Stomach (tissue), 9 donors: ENCODE results near the gene KDM2B. TPM values are rescaled to one million over a fixed set of nuclear protein-coding genes. Genes with fewer than 3 reads are reported as not detected.

Source experiments
- DNase-seq, 2 donors: peaks; one replicate each; pipeline versions ENCODE4 v3.0.0 to v3.0.0-alpha.2; 2013 to 2019
- H3K27ac ChIP-seq, 5 donors: fragments of 200-600 bp in 4 of 5; sonication (generic) in 4 of 5; one replicate each; pipeline ENCODE4 v1.5.1; 2013 to 2019; ENCODE audit warnings: mild to moderate bottlenecking in 1 of 5, moderate library complexity in 1 of 5
- H3K27me3 ChIP-seq, 3 donors: fragments of 200-600 bp; sonication (generic); one replicate each; pipeline ENCODE4 v1.5.1; 2017 to 2019; ENCODE audit warnings: mixed run types in 1 of 3
- H3K36me3 ChIP-seq, 4 donors: fragments of 200-600 bp; sonication (generic); 1 replicate in 3 of 4; 2 replicates in 1 of 4; pipeline ENCODE4 v1.5.1; 2016 to 2019
- H3K4me1 ChIP-seq, 4 donors: fragments of 200-600 bp; sonication (generic); one replicate each; pipeline ENCODE4 v1.5.1; 2016 to 2019
- H3K4me3 ChIP-seq, 4 donors: fragments of 200-600 bp; sonication (generic) in 3 of 4; one replicate each; pipeline ENCODE4 v1.5.1; 2016 to 2019; ENCODE audit warnings: mild to moderate bottlenecking in 1 of 4
- H3K9me3 ChIP-seq, 4 donors: fragments of 200-600 bp; sonication (generic); one replicate each; pipeline ENCODE4 v1.5.1; 2016 to 2019
- EP300 ChIP-seq: sonication (generic); formaldehyde crosslinking; IDR thresholded peaks from one replicate; pipeline ENCODE4 v1.6.1; 2017; ENCODE audit warnings: antibody characterized with exemption
- POLR2A ChIP-seq, 4 donors: fragments of 450-650 bp; IDR thresholded peaks; one replicate each; pipeline ENCODE4 v1.6.1; 2016; ENCODE audit warnings: antibody characterized with exemption in 4 of 4, control low read depth in 2 of 4, mild to moderate bottlenecking in 1 of 4, moderate library complexity in 1 of 4
- POLR2AphosphoS5 ChIP-seq, 3 donors: sonication (generic); formaldehyde crosslinking; IDR thresholded peaks; one replicate each; pipeline ENCODE4 v1.6.1; 2016; ENCODE audit warnings: antibody characterized with exemption in 3 of 3
- WGBS, 5 donors: extraction: QIAGEN DNeasy Blood & Tissue Kit in 3 of 5; methylation state at CpG; one replicate each; pipeline versions ENCODE4 v1.1.5 to v1.1.7; 2013 to 2018; 5-methylcytosine and 5-hydroxymethylcytosine counted together
- intact Hi-C: fragments of 100-400 bp; cut with DNase I; formaldehyde crosslinking; loops from one replicate; pipeline ENCODE4 v1.15.1; 2023; ENCODE audit warnings: low total_unique reads
- polyA plus RNA-seq, 3 donors: library from polyadenylated mRNA; stranded (reverse); fragments of 200-250 nt; gene quantifications; one replicate each; pipeline ENCODE4 v1.2.3, GENCODE V29; 2013
- total RNA-seq, 5 donors: library from RNA; depleted of rRNA; stranded (reverse); fragments of >200 nt; gene quantifications; one replicate each; pipeline versions ENCODE4 v1.1.0 to v1.2.3, GENCODE V29; 2014 to 2016
- TF ChIP-seq, protein P1 (sequence below), 7 experiments: fragments of 450-650 bp in 4 of 7; fragments of 200-600 bp in 3 of 7; sonication (generic) in 3 of 7; IDR thresholded peaks; one replicate each; pipeline ENCODE4 v1.5.1; 2016 to 2019; ENCODE audit warnings: antibody characterized with exemption in 7 of 7, control low read depth in 2 of 7, mild to moderate bottlenecking in 1 of 7
- donor health status: healthy with polysubstance abuse.
- donor health status: Bipolar disorder and iron deficiency.
- donor health status: healthy.

Gene KDM2B
- total and polyA plus RNA-seq, 8 donors, result 5.8 to 72.8 (median 11.7) TPM

DNA sequence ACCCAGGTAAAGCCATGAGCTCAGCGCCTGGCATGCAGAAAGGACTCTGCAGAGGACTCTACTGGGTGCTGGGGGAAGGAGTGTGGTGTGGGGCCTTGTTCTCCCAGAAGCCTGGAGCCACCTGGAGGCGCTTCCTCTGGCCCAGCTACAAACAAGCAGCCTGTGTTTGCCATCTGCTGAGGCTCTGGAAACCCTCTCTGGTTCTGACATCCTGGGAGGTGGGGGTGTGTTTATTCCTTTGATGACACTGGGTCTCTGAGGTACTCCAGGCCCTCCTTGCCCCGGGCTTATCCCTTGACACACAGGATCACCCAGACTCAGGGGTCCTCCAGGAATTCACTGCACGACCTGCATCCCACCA lies 136.0 kb downstream of the KDM2B start:
- no peaks in the 10 kb centered on the region for H3K27me3 ChIP-seq
- TF ChIP-seq, protein P1, sequence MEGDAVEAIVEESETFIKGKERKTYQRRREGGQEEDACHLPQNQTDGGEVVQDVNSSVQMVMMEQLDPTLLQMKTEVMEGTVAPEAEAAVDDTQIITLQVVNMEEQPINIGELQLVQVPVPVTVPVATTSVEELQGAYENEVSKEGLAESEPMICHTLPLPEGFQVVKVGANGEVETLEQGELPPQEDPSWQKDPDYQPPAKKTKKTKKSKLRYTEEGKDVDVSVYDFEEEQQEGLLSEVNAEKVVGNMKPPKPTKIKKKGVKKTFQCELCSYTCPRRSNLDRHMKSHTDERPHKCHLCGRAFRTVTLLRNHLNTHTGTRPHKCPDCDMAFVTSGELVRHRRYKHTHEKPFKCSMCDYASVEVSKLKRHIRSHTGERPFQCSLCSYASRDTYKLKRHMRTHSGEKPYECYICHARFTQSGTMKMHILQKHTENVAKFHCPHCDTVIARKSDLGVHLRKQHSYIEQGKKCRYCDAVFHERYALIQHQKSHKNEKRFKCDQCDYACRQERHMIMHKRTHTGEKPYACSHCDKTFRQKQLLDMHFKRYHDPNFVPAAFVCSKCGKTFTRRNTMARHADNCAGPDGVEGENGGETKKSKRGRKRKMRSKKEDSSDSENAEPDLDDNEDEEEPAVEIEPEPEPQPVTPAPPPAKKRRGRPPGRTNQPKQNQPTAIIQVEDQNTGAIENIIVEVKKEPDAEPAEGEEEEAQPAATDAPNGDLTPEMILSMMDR (IDR thresholded peaks at IDR 0.05), result no peak
- TF ChIP-seq EP300 (no peak), POLR2AphosphoS5 (IDR thresholded peaks at IDR 0.05) (no peak), POLR2A (IDR thresholded peaks at IDR 0.05) (no peak)
- WGBS, 5 donors, result 77 to 100% (median 88%) methylated on average over 1 to 4 of the region's 4 CpGs
- intact Hi-C loops, result no loop called here
- no peaks in the 10 kb centered on the region for H3K9me3 ChIP-seq
- H3K4me1 ChIP-seq, result peaks cover 0 to 29% (median 15%) of the 10 kb centered on the region in 4 donors
- no peak overlapping the region for H3K27ac ChIP-seq
- no peak for DNase-seq
- H3K36me3 ChIP-seq, result peaks cover 24 to 67% (median 47%) of the 10 kb centered on the region in 4 donors
- no peak overlapping the region for H3K4me3 ChIP-seq

DNA sequence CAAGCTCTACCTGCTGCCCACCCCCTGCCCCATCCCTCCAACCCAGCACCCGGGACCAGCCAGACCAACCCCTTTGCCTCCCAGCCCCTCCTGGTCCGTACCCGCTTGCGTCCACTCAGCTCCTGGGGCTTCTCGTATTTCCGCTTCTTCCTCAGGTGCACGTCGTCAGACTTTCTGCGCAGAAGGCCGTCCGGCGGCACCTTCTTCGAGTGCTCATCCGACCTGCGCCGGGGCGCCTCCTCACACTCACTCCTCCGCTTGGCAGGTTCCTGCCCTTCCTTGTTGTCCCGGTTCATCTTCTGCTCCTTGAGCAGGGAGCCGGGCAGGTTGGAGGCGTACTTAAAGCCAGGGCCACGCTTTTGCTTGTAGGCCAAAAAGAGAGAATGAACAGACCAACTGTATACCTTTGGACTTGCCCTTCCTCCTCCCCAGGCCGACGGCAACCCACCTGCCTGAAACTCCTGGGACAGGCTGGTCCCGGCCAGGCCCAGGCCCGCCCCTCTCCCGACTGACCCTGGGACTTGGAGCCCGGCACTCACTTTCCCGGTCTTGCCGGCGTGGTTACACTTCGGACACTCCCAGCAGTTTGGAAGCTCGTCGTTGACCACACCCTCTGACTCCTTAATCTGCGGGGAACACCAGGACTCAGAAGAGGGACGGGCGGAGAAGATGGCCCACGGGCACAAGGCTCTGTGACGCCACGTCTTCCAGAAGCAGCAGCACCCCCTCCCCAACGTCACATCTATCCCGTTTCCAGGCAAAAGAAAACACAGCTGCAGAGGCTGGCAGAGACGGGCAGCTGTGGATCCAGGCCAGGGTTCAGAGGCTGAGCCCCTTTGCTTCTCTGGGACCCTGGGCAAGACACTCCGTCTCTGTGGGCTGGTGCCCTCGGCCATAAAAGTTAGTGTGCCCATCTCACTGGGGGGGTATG lies 136.6 kb downstream of the KDM2B start:
- Histone ChIP-seq H3K4me3 (no peak overlapping the region), H3K9me3 (no peaks in the 10 kb centered on the region), H3K4me1 (peaks cover 0 to 29% (median 15%) of the 10 kb centered on the region in 4 donors), H3K36me3 (peaks cover 30 to 71% (median 54%) of the 10 kb centered on the region in 4 donors), H3K27me3 (no peaks in the 10 kb centered on the region), H3K27ac (peak overlapping the region in 2 of 5 donors; percentile 11 to 34)
- 71 to 87% (median 78%) methylated on average over 42 to 45 of the region's 45 CpGs for whole genome bisulfite sequencing, 5 donors
- TF ChIP-seq EP300 (no peak), POLR2A (IDR thresholded peaks at IDR 0.05) (no peak), POLR2AphosphoS5 (IDR thresholded peaks at IDR 0.05) (no peak)
- TF ChIP-seq, protein P1 (IDR thresholded peaks at IDR 0.05), result no peak
- no peak for DNase-seq
- intact Hi-C loops, result no loop called here

DNA sequence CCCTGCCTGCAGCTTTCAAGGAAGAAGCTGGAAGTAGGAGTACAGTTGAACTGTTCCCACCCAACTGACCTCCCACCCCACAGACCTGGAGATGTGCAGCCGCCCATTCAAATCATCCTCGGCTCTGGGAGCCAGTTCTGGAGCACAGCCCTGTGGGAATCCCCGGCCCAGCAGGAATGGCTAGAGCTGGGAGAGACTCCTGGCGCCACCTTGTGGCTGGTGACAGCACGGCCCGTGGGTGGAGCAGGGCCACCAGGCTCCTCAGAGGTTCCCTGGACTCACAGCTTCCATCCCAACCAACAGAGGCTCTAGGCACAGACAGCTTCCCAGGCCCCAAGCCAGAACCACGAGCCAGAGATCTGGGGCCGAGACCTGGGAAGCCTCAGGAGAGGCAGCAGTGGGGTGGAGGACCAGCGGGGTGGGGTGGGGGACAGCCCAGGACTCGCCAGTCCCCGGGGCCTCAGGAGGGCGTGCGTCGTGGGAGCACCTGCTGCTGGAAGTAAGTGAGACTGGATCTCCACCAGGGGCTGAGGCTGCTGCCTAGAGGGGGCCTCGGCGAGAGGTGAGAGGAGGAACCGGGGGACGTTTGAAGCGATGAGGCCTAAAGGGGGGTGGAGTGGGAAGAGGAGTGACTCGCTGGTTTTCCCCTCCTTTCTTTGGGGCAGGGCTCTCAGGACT lies 137.5 kb downstream of the KDM2B start:
- WGBS, 5 donors, result 52 to 57% (median 54%) methylated on average over 15 to 20 of the region's 20 CpGs
- Histone ChIP-seq H3K36me3 (peaks cover 35 to 72% (median 62%) of the 10 kb centered on the region in 4 donors), H3K27me3 (no peaks in the 10 kb centered on the region), H3K9me3 (no peaks in the 10 kb centered on the region), H3K27ac (peak overlapping the region in 1 of 5 donors; percentile 50), H3K4me3 (no peak overlapping the region), H3K4me1 (peaks cover 0 to 24% (median 15%) of the 10 kb centered on the region in 4 donors)
- no peak for TF ChIP-seq EP300
- no peak for TF ChIP-seq POLR2A (IDR thresholded peaks at IDR 0.05)
- peak in 2 of 3 donors; percentile 7 to 42 for TF ChIP-seq POLR2AphosphoS5 (IDR thresholded peaks at IDR 0.05)
- TF ChIP-seq, protein P1 (IDR thresholded peaks at IDR 0.05), result peak in 5 of 7 experiments; percentile 79 to 91 (median 84)
- intact Hi-C loops, result no loop called here
- peak; percentile 87 to 92 for DNase-seq
